Peyer's patch (tissue), 4 donors: ENCODE measurements around the gene NCBP1.

Experiments
- CTCF ChIP-seq, 6 experiments: fragments of 450-650 bp in 4 of 6; fragments of 200-600 bp in 2 of 6; sonication (generic) in 1 of 6; IDR thresholded peaks; one replicate each; pipeline ENCODE4 v1.5.1; 2017 to 2019; ENCODE audit warnings: antibody characterized with exemption in 6 of 6, mild to moderate bottlenecking in 3 of 6, moderate library complexity in 1 of 6
- POLR2A ChIP-seq, 2 donors: fragments of 450-650 bp; IDR thresholded peaks; one replicate each; pipeline ENCODE4 v1.5.1; 2017; ENCODE audit warnings: antibody characterized with exemption in 2 of 2, mild to moderate bottlenecking in 2 of 2, moderate library complexity in 2 of 2

GRCh38 chr9:97625620-97626019 lies 8.0 kb upstream of the NCBP1 start:
- TF ChIP-seq POLR2A (IDR thresholded peaks at IDR 0.05) = no peak
- TF ChIP-seq CTCF (IDR thresholded peaks at IDR 0.05) = no peak
